GM19467 (cell line): ENCODE measurements around the gene ZBTB16.

Experiments used
- ATAC-seq: cut with Tn5 transposase; IDR thresholded peaks from one replicate; pipeline ENCODE4 v1.9.1; 2021; ENCODE audit warnings: mild to moderate bottlenecking, moderate library complexity; ENCODE audit not compliant: unreplicated experiment

Gene ZBTB16

DNA sequence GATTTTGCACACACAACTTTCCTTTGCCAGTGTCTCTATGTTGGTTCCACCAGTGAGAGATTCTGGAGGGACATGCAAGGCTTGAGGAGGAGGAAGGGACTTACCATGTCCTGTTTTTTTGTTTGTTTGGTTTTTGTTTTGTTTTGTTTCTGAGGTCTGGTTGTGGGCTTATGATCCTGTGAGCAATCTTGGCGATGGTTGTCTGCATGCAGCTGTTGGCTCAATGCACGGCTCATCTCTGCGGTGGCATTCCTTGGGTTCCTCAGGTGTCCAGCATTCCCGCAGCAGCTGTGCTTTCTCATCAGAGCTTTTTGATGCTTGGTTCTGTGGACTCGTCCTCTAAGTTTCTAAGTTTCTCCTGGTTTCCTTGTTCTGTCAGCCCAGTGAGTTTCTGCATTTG, 231.9 kb downstream of the ZBTB16 start:
- ATAC-seq: no peak

DNA sequence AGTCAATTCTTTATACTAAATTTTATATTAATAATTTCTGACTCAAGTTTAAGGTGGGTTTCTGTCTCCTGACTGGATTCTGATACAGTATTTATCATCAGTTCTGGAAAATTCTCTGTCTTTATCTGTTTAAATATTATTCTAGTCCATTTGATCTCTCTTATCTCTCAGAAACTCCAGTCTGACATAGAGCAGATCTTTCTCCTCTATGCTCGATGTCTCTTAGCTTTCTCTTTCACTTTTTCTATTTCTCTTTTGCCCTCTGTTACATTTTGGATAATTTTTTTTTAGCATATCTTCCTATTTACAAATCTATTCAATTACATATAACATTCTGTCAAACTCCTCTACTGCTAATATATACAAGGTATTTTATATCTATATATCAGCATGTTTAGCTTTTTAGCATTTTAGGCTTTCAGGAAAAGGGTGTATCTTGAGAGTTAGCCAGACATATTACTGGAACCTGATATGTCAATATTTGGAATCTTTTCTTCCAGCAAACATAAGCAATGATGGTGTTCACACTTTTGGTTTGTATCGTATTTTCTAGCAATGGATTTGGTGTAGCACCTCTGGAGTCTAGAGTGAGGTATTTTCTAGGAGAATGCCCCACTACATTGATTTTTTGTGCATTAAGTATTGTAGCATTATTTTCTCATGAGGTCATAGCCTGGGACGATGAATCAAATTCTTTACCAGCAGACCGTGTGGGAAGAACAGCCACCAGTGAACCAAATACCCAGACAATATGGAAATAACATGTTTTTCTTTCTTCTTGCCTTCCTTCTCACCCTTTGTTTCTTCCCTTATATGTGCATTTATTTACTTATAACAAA, 232.6 kb downstream of the ZBTB16 start:
- no peak for ATAC-seq

DNA sequence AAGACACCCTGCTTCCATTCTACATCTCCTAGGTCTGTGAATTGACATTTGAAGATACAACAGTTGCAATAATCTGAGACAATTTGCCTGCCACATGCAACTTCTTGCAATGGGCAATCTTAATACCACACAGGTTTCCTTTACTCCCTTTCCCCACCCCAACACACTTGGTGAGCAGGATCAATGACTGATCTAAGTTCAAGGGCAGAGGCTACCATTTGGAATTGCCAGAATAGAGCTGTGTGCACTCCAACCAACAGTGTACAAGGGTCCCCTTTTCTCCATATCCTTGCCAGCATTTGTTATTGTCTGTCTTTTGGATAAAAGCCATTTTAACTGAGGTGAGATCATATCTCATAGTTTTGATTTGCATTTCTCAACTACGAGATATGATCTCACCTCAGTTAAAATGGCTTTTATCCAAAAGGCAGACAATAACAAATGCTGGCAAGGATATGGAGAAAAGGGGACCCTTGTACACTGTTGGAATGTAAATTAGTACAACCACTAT, 233.7 kb downstream of the ZBTB16 start:
- no peak for ATAC-seq

DNA sequence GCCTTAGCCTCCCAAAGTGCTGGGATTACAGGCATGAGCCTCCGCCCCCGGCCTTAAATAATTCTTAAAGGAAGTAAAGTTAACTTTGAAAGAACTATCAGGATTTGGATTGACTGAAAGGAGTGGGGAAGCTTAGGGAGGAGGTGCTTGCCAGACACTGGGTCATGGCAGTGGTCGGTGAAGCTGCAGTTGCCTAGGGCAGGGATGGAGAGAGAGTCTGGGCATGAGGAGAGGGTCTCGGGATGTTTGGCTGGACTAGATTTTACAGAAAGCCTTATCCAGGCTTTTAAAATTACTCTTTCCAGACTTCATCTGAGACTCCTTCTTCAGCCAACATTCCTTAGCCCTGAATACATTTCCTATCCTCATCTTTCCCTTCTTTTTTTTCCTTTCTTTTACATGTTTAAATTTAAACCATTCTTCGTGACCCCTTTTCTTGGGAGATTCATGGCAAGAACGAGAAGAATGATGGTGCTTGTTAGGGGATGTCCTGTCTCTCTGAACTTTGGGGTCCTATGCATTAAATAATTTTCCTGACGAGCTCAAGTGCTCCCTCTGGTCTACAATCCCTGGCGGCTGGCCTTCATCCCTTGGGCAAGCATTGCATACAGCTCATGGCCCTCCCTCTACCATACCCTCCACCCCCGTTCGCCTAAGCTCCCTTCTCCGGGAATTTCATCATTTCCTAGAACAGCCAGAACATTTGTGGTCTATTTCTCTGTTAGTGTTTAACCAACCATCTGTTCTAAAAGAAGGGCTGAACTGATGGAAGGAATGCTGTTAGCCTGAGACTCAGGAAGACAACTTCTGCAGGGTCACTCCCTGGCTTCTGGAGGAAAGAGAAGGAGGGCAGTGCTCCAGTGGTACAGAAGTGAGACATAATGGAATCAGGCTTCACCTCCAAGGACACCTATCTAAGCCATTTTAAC, 236.4 kb downstream of the ZBTB16 start, which contains the start of gene NNMT:
TSS of gene NNMT (plus strand) at position 724 of the 929 bp plus-strand sequence. CDS start at position 882, 158 bp downstream.
- no peak for ATAC-seq

DNA sequence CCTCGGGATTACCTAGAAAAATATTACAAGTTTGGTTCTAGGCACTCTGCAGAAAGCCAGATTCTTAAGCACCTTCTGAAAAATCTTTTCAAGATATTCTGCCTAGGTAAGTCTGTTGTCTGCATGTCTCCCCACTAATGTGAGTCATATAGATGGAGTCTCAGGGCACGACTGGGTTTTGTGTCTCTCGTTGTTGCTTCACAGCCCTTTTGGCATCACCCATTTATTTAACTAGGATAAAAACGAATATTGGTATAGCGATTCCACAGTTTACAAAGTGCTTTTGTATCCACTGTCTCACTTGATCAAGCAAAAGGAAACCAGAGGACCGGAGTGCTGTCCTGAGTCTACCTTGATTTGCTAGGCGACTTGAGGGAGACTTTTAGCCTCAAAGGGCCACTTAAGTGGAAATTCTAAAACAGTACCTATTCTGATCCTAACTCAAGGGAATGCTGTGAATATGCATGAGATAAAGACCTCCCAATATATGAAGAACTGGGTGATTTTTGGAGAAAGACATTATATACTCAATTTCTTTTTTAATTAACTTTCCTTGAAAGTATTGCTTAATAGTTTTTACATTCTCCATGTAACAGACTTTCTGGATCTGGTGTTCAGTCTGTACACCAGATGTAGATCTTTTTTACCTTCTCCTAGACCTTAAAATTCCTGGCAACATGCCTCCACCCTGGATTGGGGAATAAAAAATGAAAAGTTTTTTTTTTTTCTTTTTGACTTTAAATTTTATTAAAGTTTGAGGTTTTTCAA, 237.3 kb downstream of the ZBTB16 start:
- ATAC-seq: no peak

DNA sequence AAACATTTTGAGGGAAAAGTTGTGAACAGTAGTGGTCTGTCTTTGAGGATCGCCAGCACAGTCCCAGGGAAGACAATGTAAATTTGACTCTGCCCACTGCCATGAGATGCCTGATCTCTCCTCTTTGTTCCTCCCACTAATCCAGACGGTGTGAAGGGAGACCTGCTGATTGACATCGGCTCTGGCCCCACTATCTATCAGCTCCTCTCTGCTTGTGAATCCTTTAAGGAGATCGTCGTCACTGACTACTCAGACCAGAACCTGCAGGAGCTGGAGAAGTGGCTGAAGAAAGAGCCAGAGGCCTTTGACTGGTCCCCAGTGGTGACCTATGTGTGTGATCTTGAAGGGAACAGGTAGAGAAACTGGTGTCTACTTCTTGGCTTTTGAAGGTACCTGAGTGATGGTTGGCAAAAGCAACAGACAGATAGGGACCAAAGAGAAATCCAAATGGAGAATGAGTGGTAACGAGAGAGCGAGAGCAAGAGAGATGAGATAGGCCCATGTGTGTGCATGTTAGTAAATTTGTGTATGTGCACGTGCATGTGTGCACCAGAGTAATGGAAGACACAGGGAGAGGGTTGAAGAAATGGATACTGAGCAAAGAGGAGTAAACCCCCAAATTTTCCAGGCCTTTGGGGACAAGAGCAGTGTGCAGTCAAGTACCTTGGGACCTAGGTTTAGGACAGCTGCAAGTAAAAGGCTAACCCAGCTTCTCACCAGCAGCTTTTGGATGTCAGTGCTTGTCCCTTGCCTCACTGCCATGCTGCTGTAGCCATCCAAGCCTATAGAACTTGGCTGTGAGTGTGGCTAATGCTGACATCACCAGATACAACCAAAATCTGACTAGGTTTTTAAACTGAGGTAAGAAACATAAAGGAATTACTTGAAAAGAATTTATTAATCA, 238.5 kb downstream of the ZBTB16 start:
- no peak for ATAC-seq

DNA sequence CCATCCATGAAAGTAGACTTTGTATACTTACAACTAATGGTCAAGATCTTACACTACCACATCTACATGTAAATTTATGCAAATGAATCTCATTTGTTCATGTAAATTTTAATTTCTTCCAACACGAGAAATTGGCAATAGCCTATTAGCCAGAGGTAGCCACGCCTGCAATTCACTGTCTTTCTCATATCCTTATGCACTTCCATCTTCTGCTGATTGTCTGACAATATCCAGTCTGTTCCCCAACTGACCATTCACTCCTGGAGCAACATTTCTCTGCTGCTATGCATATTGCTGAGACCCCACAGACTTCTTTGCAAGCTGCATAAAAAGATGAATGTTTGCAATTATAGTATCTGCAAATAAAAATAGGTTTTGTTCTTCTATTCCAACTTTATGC, 239.2 kb downstream of the ZBTB16 start:
- ATAC-seq: no peak
